K562 (cell line): ENCODE results near the gene NACA. TPM values are rescaled to one million over a fixed set of nuclear protein-coding genes. Genes with fewer than 3 reads are reported as not detected.

Source experiments
- ATF7 ChIP-seq: fragments of 450-650 bp; IDR thresholded peaks from 2 replicates; pipeline ENCODE4 v1.7.1; 2014; ENCODE audit warnings: mild to moderate bottlenecking, moderate library complexity
- CEBPG ChIP-seq, 3 experiments: fragments of 200-800 bp in 1 of 3; sonication (Bioruptor generic) in 1 of 3; sonication (generic) in 1 of 3; formaldehyde crosslinking in 1 of 3; IDR thresholded peaks in 2 of 3; conservative IDR thresholded peaks in 1 of 3; 2 replicates each; pipeline versions ENCODE4 v1.6.1 to v1.8.0; 2016 to 2022; ENCODE audit warnings: missing compliant biosample characterization in 2 of 3, missing genetic modification characterization in 2 of 3, mild to moderate bottlenecking in 1 of 3, missing genetic modification reagents in 1 of 3
- FOXP1 ChIP-seq: sonication (generic); formaldehyde crosslinking; IDR thresholded peaks from 2 replicates; pipeline ENCODE4 v1.8.0; 2022; ENCODE audit warnings: mild to moderate bottlenecking, missing genetic modification reagents
- JUNB ChIP-seq: fragments of 450-650 bp; formaldehyde crosslinking; conservative IDR thresholded peaks from 2 replicates; pipeline ENCODE4 v1.4.0; 2020; ENCODE audit warnings: mild to moderate bottlenecking
- KAT8 ChIP-seq: fragments of 450-650 bp; IDR thresholded peaks from 2 replicates; pipeline ENCODE4 v1.6.1; 2016; ENCODE audit warnings: low read depth, mild to moderate bottlenecking
- POLR2A ChIP-seq: fragments of 450-650 bp; conservative IDR thresholded peaks from 2 replicates; pipeline ENCODE4 v1.6.1; 2016
- POLR2AphosphoS5 ChIP-seq: IDR thresholded peaks from 2 replicates; pipeline ENCODE4 v1.6.1; 2011; ENCODE audit warnings: mild to moderate bottlenecking, low read depth, low read length, moderate library complexity; ENCODE audit not compliant: control insufficient read depth, insufficient read depth
- RBFOX2 ChIP-seq: fragments of 200-400 bp; formaldehyde crosslinking; IDR thresholded peaks from 2 replicates; pipeline ENCODE4 v1.6.1; 2017; ENCODE audit warnings: low read depth, mild to moderate bottlenecking, low read length, moderate library complexity
- SP1 ChIP-seq: sonication (generic); formaldehyde crosslinking; IDR thresholded peaks from 2 replicates; pipeline ENCODE4 v1.8.1; 2022; ENCODE audit warnings: mild to moderate bottlenecking, missing genetic modification reagents
- TCF7 ChIP-seq: sonication (generic); IDR thresholded peaks from 2 replicates; pipeline ENCODE4 v1.6.1; 2016; ENCODE audit warnings: antibody characterized with exemption, borderline replicate concordance
- ZNF57 ChIP-seq: fragments of 450-650 bp; formaldehyde crosslinking; IDR thresholded peaks from 2 replicates; pipeline ENCODE4 v1.4.0; 2020; ENCODE audit warnings: mild to moderate bottlenecking, moderate library complexity
- polyA plus RNA-seq, 8 experiments: library from polyadenylated mRNA; depleted of rRNA in 4 of 8; stranded (reverse) in 5 of 8; unstranded in 3 of 8; fragments of >200 nt; fragmentation: Nextera tagmentation in 2 of 8; fragmentation: Illumina TruSeq in 1 of 8; extraction: Ambion mirVana in 2 of 8; extraction: Trizol in 1 of 8; gene quantifications; 2 replicates each; pipeline versions ENCODE4 v1.2.1 to v1.2.3, GENCODE V29; 2011 to 2014; ENCODE audit warnings: inconsistent platforms in 1 of 8, missing spikeins in 1 of 8
- total RNA-seq, 7 experiments: library from RNA; depleted of rRNA in 6 of 7; stranded (reverse); fragments of >200 nt in 6 of 7; fragmentation: Illumina TruSeq in 2 of 7; extraction: Trizol in 2 of 7; gene quantifications; 2 replicates each; pipeline versions ENCODE4 v1.2.1 to v1.2.3, GENCODE V29; 2011 to 2021; ENCODE audit warnings: low replicate concordance in 1 of 7
- TF ChIP-seq, protein P1 (sequence below): fragments of 450-650 bp; formaldehyde crosslinking; IDR thresholded peaks from 2 replicates; pipeline ENCODE4 v1.4.0; 2020; ENCODE audit warnings: mild to moderate bottlenecking, moderate library complexity
- TF ChIP-seq, protein P2 (sequence below): sonication (generic); formaldehyde crosslinking; IDR thresholded peaks from 2 replicates; pipeline ENCODE4 v1.8.1; 2023; ENCODE audit warnings: mild to moderate bottlenecking, missing genetic modification reagents

The NACA gene
- total and polyA plus RNA-seq, 9 of the 15 experiments (the other 6 are each of a cell fraction or from before 2014, with no cell fraction given): 1,030 to 2,416 (median 1,645) TPM

DNA sequence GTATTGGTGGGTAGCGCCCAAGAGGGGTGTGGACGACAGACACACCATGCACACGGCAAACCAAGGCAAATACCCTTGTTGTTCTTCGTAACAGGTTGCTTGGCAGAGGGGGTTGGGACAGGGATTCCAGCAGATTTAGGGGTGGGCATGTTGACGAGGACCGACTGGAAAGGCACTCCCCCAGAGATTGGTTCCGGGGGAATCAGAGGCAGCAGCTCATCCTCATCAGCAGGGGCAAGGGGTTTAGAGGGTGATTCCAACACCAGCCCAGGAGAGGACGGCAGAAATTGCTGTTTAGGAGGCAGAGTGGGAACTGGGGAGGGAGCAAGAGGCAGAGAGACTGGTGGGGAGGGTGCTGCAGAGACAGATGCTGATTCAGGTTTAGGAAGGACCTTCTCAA lies 9.3 kb downstream of the NACA start (continued):
- TF ChIP-seq POLR2AphosphoS5: peak; percentile 10; the same call in 1 of the 2 replicates
- TF ChIP-seq JUNB: no peak
- TF ChIP-seq ZNF57: no peak
- TF ChIP-seq, protein P1, sequence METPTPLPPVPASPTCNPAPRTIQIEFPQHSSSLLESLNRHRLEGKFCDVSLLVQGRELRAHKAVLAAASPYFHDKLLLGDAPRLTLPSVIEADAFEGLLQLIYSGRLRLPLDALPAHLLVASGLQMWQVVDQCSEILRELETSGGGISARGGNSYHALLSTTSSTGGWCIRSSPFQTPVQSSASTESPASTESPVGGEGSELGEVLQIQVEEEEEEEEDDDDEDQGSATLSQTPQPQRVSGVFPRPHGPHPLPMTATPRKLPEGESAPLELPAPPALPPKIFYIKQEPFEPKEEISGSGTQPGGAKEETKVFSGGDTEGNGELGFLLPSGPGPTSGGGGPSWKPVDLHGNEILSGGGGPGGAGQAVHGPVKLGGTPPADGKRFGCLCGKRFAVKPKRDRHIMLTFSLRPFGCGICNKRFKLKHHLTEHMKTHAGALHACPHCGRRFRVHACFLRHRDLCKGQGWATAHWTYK (CRISPR knock-in tag): no peak
- TF ChIP-seq, protein P2, sequence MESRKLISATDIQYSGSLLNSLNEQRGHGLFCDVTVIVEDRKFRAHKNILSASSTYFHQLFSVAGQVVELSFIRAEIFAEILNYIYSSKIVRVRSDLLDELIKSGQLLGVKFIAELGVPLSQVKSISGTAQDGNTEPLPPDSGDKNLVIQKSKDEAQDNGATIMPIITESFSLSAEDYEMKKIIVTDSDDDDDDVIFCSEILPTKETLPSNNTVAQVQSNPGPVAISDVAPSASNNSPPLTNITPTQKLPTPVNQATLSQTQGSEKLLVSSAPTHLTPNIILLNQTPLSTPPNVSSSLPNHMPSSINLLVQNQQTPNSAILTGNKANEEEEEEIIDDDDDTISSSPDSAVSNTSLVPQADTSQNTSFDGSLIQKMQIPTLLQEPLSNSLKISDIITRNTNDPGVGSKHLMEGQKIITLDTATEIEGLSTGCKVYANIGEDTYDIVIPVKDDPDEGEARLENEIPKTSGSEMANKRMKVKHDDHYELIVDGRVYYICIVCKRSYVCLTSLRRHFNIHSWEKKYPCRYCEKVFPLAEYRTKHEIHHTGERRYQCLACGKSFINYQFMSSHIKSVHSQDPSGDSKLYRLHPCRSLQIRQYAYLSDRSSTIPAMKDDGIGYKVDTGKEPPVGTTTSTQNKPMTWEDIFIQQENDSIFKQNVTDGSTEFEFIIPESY: no peak
- no peak for TF ChIP-seq CEBPG (CRISPR knock-in tag; IDR thresholded peaks at IDR 0.05)
- TF ChIP-seq CEBPG (tag; conservative IDR thresholded peaks at IDR 0.05 in 1 of 2, IDR thresholded peaks at IDR 0.05 in 1 of 2): no peak
- TF ChIP-seq POLR2A: 0 out of 2 replicates have a peak, but pooled peaks have one; percentile 29
- no peak for TF ChIP-seq TCF7
- no peak for TF ChIP-seq KAT8
- TF ChIP-seq RBFOX2: peak; percentile 29
- TF ChIP-seq ATF7: no peak
- no peak for TF ChIP-seq FOXP1 (CRISPR knock-in tag)
- no peak for TF ChIP-seq SP1
